Measurements from ENCODE around the gene STARD4. TPM values are rescaled to one million over a fixed set of nuclear protein-coding genes. Genes with fewer than 3 reads are reported as not detected.

The STARD4 gene
- total RNA-seq, 1 donor from 2014 or later = 39.1 TPM

GRCh38 chr5:111461255-111461671, 51.1 kb downstream of the STARD4 start:
- H3K4me3 Mint-ChIP-seq = no peak overlapping the region

DNA sequence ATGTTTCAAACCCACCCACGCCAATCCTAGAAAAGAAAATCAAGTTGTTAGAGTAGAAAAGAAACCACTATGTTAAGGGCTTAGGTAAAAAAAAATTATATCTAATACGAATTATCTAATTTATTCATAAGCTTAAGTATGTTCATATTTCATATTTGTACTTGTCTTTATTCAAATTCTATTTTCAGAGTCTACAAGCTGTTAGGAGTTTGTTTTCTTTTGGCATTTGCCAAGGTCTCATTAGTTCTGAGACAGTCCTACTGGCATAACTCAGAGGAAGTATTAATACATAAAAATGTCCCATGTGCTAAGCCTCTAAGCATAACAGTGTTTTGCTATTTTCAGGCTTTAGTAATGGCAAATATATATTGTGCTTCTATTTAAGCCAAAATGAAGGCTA, 57.6 kb downstream of the STARD4 start:
- no peaks in the 10 kb centered on the region for H3K27me3 Mint-ChIP-seq
- no peak for DNase-seq (ENCODE audit: extremely low spot score, unreplicated experiment)
- H3K4me1 Mint-ChIP-seq (ENCODE audit: unreplicated experiment) = peaks cover 16% of the 10 kb centered on the region
- no peaks in the 10 kb centered on the region for H3K9me3 Mint-ChIP-seq
- TF ChIP-seq, protein P1, sequence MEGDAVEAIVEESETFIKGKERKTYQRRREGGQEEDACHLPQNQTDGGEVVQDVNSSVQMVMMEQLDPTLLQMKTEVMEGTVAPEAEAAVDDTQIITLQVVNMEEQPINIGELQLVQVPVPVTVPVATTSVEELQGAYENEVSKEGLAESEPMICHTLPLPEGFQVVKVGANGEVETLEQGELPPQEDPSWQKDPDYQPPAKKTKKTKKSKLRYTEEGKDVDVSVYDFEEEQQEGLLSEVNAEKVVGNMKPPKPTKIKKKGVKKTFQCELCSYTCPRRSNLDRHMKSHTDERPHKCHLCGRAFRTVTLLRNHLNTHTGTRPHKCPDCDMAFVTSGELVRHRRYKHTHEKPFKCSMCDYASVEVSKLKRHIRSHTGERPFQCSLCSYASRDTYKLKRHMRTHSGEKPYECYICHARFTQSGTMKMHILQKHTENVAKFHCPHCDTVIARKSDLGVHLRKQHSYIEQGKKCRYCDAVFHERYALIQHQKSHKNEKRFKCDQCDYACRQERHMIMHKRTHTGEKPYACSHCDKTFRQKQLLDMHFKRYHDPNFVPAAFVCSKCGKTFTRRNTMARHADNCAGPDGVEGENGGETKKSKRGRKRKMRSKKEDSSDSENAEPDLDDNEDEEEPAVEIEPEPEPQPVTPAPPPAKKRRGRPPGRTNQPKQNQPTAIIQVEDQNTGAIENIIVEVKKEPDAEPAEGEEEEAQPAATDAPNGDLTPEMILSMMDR (conservative IDR thresholded peaks at IDR 0.05) = no peak
- no peaks in the 10 kb centered on the region for H3K36me3 Mint-ChIP-seq
- no peak overlapping the region for H3K27ac Mint-ChIP-seq
- no peak overlapping the region for H3K4me3 Mint-ChIP-seq

More at GRCh38 chr5:111461255-111461671, 51.1 kb downstream of the STARD4 start:
- DNase-seq (ENCODE audit: extremely low spot score, unreplicated experiment) = no peak
- H3K27me3 Mint-ChIP-seq = no peaks in the 10 kb centered on the region
- no peaks in the 10 kb centered on the region for H3K9me3 Mint-ChIP-seq
- H3K27ac Mint-ChIP-seq = peak overlapping the region; percentile 64
- no peaks in the 10 kb centered on the region for H3K36me3 Mint-ChIP-seq
- TF ChIP-seq, protein P1 (conservative IDR thresholded peaks at IDR 0.05) = peak; percentile 64
- no peaks in the 10 kb centered on the region for H3K4me1 Mint-ChIP-seq (ENCODE audit: unreplicated experiment)

- H3K27ac Mint-ChIP-seq = peak overlapping the region; percentile 65
- no peaks in the 10 kb centered on the region for H3K9me3 Mint-ChIP-seq
- peaks cover 16% of the 10 kb centered on the region for H3K4me1 Mint-ChIP-seq (ENCODE audit: unreplicated experiment)
- TF ChIP-seq, protein P1 (conservative IDR thresholded peaks at IDR 0.05) = no peak
- DNase-seq (ENCODE audit: extremely low spot score, unreplicated experiment) = no peak
- H3K36me3 Mint-ChIP-seq = no peaks in the 10 kb centered on the region
- H3K27me3 Mint-ChIP-seq = no peaks in the 10 kb centered on the region
- H3K4me3 Mint-ChIP-seq = peak overlapping the region; percentile 11
Observed at GRCh38 chr5:111454198-111454622, 58.1 kb downstream of the STARD4 start.

DNA sequence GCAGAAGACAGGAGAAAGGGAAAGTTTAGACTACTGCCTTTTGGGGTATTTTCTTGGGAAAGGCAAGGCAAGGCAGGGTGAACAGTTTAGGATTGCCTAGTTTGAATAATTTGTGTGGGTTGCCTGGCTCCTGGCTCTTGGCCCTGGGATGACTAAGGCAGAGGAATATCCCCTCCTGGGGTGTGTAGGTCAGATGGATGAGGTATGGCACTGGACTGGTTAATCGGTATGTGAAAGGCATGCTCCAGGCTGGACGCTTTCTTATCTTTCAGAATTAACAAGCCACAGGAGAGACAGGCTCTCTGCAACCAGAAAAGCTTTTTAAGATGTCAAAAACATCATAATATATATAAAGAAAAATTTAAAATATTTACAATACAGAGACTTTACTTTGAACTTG, 58.6 kb downstream of the STARD4 start:
- Mint-ChIP-seq H3K4me1 (ENCODE audit: unreplicated experiment) (peaks cover 16% of the 10 kb centered on the region), H3K9me3 (no peaks in the 10 kb centered on the region), H3K27me3 (no peaks in the 10 kb centered on the region), H3K36me3 (no peaks in the 10 kb centered on the region), H3K4me3 (peak overlapping the region; percentile 2), H3K27ac (peak overlapping the region; percentile 65)
- no peak for DNase-seq (ENCODE audit: extremely low spot score, unreplicated experiment)
- TF ChIP-seq, protein P1 (conservative IDR thresholded peaks at IDR 0.05) = no peak

DNA sequence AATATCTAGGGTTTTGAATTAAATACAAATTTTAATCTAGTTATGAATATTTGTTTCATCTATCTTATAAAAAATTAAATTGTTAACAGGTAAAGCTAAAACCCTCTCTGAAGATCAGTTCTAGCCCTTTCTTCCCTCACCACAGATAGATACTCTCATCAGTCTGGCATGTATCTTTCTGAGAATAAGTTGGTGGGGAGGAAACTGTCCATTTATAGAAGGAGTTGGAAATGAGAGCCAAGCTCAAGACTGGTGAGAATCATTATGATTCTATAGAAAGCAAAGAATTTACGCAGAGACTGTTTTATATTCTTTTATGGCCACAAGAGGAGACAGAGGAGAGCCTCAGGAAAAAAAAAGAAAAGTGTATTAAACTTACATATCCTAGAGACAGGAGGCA, 59.0 kb downstream of the STARD4 start:
- no peak for DNase-seq (ENCODE audit: extremely low spot score, unreplicated experiment)
- Mint-ChIP-seq H3K9me3 (no peaks in the 10 kb centered on the region), H3K27me3 (no peaks in the 10 kb centered on the region), H3K27ac (peak overlapping the region; percentile 65), H3K4me1 (ENCODE audit: unreplicated experiment) (peaks cover 16% of the 10 kb centered on the region), H3K4me3 (peak overlapping the region; percentile 2), H3K36me3 (no peaks in the 10 kb centered on the region)
- TF ChIP-seq, protein P1 (conservative IDR thresholded peaks at IDR 0.05) = no peak

DNA sequence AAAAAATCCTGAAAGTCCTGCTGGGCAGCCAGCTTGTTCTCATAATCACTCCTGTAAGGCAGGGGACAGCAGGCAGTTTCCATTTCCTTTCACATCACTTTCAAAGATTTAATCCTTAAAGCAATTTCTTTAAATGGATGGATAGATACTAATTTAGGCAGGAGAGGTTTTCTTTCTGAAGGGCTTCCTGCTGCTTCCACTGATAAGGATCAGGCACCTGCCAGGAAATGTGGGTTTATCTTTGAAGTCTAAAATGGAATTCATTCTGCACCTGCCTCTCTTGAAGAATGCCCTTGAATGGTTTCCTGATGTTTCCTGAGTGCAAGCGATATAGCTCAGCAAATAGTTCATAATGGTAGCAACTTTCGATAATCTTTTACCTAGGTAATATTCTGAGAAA, 64.5 kb downstream of the STARD4 start:
- TF ChIP-seq, protein P1 (conservative IDR thresholded peaks at IDR 0.05) = no peak
- no peaks in the 10 kb centered on the region for H3K27me3 Mint-ChIP-seq
- no peaks in the 10 kb centered on the region for H3K9me3 Mint-ChIP-seq
- peaks cover 5% of the 10 kb centered on the region for H3K4me1 Mint-ChIP-seq (ENCODE audit: unreplicated experiment)
- H3K4me3 Mint-ChIP-seq = peak overlapping the region; percentile 36
- H3K27ac Mint-ChIP-seq = no peak overlapping the region
- peaks cover 4% of the 10 kb centered on the region for H3K36me3 Mint-ChIP-seq
- DNase-seq (ENCODE audit: extremely low spot score, unreplicated experiment) = no peak

Data from type B pancreatic cell (in vitro differentiated cells).